ENCODE results near the gene ADAMTS17.

Gene ADAMTS17

DNA sequence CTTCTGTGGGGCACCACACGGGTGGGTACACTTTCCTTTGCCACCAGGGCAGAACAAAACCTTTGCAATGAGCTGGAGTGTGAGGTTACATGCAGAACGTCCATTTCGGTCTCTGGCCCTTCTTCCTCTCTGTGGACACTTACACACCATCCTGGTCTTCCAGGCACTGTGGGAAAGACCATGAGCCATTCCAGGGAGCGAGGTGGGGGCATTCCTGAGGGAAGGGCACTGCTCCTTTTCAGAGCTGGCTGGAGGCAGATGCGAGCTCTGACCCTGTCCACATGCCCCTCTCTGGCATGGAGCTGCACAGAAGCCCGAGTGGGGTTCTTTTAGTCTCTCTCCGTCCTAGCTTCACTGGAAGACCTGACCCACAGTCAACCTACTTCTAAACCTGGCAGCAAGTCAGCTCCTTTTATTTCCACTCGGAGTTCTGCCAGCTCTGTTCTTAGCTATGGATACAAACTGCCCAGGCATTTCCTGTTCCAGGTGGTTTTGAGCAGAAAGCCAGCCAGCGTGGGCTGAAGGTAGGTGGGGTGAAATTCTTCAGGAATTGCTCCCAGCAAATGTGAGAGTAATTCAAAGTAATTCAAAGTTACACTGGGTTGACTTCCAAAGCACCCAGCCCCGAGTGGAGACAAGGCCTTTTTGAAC is 281.4 kb downstream of the ADAMTS17 start:
- no peak for DNase-seq

DNA sequence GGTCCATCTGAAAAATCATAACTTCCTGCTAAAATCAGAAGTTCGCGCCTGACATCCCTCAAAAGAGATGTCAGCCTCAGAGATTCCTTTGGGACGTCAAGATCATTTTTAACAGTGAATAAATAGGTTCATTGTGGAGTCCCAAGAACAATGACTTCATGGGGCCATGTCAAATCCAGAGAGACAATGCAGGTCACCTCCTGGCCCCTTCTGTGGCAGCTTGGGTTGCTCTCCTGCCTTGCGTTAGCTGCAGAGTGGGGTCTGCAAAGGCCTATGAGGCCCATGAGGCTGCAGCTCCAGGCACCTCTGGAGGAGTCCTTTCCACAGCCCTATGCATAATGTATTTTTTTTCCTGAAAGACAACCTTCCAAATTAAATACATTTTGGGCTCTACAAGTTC is 282.3 kb downstream of the ADAMTS17 start:
- no peak for DNase-seq

DNA sequence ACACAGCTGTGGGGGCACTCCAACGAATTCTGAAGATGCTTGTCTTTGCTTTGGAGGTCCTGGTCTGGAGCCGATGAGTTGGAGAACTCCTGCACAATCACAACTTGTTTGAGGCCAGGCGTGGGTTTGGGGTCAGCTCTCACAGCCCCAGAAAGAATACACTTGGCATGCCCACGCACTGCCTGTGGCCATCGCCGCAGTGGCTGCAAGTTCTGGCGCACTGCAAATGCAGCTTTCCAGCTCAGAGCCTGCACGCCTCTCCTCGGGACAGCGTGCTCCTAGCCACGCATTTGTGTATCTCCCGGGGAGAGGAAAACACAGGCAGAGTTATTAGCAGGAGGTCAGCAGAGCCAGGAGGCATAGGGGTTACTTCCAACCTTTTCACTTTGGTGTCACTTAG is 282.7 kb downstream of the ADAMTS17 start:
- DNase-seq, result no peak

DNA sequence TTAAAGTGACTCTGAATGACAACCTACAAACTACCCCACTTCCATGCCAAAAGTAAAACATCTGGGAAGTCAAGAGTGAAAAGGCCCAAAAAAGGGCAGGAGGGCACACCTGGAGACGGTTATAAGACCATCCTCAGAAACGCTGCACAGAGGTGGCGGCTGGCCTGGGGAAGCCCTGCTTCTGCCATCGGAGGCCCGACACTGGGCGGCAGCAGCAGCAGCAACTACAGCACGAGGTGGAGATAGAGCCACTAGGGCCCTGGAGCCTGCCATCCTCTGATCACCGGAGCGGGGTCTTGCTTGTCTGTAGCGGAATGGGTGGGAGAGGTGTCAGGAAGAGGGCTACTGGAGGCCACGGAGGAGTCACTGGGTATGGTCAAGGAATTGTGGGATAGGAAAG is 283.3 kb downstream of the ADAMTS17 start:
- no peak for DNase-seq

DNA sequence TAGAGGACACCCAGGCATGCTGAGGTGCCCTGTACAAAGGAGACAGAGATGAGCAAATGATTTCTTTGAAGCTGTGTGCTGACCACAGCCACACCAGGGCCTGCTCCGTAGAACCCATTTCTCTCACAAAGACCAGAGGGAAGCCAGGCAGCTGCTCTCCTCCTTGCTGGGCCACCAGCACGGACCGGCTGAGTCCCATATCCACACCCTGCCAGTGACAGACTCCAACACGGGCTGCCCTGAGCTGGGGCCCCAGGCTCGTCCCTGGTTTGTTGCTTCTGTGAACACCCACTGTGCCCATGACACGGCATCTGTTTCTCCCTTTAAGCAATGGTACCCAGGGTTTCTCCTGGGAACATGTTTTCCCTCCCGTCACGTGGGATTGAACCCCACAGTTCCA is 284.5 kb downstream of the ADAMTS17 start:
- DNase-seq, result no peak

DNA sequence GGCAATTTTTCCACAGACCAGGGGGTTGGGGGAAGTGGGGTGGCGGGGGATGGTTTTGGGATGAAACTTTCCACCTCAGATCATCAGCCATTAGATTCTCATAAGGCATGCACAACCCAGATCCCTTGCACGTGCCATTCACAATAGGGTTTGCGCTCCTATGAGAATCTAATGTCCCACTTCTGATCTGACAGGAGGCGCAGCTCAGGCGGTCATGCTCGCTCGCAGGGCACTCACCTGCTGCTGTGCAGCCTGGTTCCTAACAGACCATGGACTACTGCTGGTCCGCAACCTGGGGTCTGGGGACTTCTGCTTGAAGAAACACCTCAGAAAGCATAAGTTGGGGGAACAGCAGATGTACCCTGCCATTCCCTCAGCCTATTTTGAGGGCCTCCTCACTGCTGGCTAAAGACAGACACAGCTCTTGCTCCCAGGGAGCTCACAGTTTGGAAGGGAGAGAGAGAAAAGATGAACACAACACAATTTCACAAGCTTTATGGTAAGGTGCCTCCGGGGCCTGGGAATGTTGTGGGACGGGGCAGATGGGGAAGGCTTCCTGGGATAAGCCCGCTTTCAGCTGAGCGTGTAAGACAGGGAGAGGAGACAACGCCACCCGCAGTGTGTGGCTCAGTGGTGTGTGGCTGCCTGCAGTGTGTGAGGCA is 285.2 kb downstream of the ADAMTS17 start:
- no peak for DNase-seq

DNA sequence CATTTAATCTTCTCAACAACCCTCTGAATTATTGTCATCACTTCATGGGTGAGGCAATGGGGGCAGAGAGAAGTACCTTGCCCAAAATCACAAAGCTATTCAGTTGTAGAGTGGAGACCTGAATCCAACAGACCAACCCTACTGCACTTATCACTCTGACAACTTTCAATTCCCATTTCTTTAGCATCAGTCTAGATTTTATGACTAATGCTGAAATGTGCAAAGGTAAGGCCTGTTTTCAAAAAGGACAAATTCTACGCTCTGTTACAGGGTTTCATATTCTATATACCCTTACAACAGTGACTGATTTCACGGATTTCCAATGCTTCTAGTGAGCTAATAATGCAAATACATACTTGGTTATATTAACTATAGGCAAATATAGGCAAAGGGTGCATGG is 286.0 kb downstream of the ADAMTS17 start:
- DNase-seq, result no peak

DNA sequence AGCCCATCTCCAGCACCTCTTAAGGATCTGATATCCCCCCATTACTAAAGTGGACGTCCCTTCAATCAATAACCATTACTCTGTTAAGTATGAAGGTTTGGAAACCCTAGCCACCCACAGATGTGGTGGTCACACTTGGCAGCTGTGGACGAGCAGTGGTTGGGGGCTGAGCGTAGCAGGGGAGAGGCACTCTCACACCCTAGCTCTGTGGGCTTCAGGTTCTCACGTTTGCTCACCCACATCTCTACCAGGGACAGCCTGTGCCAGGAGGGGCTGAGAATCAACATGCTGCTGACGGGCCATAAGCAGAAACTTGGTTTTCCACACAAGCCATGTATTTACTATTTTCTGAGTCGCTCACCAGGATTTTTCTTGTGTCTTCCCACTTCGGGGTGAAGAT is 287.2 kb downstream of the ADAMTS17 start:
- no peak for DNase-seq

DNA sequence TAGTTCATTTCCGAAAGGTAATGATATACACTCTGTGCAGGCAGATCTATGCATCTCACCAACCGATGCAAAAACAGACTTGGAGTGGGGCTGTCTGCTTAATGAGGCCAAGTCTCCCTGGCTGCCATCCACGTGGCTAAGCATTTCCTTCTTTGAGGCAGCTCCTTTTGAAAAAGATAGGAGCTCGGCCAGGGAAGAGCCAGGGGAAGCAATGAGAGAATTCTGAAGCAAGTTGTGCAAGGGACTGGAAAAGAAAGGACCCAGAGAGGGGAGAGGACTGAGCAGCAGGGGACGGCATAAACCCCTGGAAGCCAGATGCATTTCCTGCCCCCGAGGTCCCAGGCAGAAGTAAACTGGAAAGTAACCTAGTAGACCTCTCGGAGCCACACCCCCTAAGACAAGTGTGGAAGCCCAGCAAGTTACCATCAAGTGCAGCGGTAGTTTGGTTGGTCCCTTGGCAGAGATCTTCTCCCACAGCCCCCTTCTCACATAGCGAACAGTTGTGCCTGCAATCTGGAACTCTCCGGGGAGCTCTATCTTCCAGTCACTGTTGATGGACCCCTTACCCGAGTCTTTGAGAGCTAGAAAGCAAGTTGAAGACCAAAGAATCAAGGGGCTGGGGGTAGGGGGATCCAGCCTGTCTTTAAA is 288.2 kb downstream of the ADAMTS17 start:
- DNase-seq, result no peak

DNA sequence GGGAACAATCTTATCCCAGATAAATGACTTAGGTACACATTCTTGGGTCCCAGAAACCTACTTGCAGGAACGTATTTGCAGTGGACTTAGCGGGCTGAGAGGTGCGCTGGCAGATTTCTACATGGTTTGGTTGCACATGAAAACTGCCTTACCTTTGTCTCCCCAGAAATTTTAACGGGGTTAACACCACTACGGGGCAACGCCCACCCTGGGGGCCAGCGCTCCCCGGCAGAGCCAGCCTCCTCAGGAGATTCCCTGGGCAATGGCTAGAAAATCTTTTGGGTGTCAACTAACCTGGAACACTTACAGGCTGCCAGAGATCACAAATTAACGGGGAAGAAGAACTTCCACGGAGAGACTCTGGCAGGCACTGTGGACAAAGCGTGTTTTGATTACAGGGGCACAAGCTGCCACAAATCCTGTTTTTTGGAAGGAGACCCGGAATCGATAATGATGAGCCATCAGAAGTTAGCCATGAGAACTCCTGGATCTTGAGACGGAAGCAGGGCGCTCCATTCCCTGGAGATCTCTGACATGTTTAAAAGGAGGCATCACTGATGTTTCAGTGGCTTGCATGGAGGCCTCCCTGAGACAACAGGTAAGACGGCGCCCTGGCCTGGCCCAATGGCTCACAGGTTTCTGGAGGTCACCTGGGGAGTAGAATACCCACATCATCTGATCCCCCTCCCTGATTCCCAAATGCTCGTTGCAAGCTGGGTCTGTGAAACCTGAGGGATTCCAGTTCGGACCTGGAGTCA is 288.9 kb downstream of the ADAMTS17 start:
- no peak for DNase-seq

DNA sequence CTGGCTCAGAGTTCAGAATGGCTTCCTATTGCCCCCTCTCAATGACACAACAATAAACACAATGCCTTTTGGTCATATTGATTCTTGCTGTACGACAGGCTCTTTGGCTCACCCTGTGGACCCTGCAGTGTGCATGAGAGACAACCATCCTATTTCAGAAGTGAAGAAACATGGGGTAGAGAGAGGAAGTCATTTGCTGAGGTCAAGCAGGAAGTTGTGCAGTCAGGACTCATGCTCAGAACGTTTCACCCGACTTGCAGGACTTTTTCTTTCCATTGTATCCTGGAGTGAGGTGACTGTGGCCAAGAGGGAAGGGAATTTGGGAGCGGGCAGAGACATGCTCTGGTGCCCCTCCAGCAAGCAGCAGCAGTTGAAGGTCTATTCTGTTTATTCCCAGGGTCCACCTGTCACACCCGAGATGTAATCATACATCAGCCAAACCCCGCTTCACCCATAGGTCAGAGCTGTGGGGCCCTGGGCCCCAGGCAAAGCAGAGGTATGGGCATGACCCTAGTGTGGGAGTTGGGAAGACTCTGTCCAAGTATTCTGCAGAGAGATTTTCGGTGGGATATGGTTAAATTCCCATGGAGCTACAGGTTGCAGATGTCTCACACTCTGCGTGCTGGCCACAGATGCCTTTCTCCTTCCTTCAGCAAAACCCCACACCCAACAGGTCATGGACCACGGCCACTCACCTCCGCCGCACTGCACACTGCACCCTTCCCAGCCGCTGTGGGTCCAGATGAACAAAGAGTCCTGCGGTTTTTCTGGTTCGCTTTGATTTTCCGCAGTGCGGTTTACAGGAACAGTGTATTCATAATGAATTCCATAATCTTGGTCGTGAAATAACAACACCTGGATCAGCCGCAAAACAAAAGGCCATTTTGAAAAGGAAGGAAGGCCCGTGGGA is 290.6 kb downstream of the ADAMTS17 start:
- DNase-seq, result no peak

DNA sequence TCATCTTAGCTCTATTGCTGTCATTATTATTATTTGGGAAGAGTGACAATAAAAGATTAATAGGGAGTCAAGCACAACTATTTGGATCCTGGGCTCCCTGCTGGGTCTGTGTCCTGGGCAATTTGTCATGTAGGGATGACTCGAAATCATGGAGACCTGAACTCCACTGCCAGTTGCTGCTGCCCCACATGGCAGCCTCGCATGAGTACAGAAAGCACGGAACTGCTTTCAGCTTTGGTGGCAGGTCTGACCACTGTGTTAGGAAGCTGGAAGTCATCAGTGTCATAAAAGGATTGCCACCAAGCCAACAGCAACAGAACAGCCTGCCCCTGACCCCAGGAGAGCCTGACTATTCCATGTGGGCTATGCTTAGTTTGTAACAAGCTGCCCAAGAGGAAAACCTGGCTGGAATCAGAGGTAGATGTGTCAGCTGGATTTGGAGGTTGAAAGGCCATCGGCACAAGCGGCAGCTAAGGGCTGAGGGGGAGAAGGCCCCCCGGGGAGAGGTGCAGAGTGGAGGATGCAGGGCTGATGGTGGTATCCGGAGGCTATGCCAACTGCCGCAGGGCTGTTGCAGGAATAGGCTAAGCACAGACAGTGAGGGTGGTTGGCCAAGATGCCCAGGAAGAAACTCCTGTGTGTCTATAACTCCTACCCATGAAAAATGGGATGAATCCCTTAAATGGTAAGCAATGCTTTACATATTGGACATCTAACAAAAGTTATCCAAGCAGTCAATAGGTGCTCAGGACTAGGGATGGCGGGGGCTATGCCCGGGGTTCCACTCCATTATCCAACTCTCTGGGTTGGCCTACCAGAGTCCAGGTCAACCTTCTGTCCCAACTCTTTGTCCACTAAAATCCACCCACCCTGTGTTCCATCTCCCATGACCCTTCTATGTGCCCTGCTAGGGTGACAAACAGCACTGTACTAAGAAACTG is 291.6 kb downstream of the ADAMTS17 start:
- no peak for DNase-seq

DNA sequence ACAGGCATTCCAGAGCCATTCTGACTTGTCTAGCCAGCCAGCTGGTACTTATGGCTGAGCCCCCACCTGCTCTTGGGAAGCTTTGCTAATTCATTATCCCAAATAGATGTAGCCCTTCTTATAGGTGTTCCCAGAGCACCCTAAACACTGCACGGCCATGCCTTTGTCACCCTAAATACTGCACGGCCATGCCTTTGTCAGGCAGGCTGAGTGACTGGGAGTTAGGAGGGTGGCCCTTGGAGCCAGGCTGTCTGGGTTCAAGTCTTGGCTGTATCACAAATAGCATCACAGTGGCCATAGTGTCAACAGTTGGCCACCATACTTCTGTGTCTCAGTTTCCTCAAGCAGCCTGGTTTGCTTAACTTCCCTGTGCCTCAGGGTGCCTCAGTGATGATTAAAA is 292.3 kb downstream of the ADAMTS17 start:
- no peak for DNase-seq

DNA sequence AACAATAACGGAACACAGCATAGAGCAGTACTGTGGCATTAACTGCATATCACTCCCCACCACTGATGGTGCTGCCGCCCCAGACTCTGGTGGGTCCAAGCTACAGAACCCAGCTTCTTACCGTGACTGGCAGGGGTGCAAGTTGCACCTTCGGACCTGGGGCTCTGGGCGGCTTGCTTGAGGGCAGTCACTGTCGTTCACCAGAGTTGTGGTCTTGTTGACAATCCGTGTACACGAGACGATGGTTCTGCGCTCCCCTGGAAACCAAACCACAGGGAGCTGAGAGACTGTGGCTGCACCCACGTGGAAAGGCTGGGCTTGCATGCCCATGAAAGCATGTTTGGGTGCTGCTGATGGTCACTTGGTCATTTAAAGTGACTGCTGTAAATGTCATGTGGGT is 293.0 kb downstream of the ADAMTS17 start:
- no peak for DNase-seq

DNA sequence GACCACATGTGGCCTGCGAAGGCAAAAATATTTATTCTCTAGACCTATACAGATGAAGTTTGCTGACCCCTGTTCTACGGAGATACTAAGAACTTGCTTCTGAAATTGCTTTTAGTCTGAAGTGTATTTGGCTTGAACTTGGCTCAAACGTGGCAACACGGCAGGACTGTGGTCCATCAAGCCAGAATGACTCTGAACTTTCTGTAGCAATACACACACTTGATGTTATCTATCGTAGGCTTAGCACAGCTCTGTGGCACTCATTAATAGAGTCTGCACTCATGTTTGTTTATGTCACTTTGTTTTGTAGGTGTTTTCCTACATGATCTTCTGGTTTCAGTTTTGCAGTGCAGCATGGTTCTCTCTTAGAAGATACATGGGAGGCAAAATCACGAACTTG is 298.1 kb downstream of the ADAMTS17 start:
- no peak for DNase-seq

DNA sequence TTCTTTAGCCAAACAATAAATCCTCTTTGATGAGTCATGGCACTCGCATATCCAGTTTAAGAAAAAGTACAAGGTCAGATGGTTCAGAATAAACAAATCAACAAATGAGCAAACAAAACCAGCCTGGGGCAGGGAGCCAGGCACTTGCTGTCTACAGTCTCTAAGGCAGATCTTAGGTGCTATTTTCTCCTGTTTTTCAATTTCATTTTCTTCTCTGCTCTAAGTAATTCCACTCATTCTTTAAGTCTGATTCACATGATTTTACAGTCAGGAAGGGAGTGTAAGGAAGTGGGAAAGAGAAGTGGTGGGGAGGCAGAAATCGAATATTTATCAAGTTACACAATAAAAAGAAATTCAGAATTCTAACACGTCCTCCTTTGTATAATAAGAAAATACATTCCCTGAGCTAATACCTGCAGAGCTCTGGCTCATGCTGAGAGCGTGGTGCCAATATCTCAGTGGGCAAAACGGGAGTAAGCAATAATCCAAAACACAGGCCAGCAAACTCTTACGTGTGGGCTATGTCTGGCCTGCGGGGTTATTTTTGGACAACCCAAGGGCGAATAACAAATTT is 298.6 kb downstream of the ADAMTS17 start:
- no peak for DNase-seq

DNA sequence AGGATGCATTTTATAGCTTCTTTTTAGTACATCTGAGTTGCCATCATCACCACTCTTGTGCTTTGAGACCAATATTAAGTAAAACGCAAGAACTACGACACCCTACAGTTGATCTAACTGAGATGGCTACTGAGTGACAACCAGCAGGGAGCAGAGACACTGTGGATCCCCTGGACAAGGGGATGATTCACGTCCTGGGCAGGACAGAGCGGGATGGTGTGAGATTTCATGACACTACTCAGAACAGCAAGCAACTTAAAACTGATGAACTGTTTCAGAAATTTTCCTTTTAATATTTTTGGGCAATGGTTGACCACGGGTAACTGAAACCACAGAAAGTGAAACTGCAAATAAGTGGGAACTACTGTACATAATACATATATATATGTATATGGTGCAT is 299.2 kb downstream of the ADAMTS17 start:
- no peak for DNase-seq

DNA sequence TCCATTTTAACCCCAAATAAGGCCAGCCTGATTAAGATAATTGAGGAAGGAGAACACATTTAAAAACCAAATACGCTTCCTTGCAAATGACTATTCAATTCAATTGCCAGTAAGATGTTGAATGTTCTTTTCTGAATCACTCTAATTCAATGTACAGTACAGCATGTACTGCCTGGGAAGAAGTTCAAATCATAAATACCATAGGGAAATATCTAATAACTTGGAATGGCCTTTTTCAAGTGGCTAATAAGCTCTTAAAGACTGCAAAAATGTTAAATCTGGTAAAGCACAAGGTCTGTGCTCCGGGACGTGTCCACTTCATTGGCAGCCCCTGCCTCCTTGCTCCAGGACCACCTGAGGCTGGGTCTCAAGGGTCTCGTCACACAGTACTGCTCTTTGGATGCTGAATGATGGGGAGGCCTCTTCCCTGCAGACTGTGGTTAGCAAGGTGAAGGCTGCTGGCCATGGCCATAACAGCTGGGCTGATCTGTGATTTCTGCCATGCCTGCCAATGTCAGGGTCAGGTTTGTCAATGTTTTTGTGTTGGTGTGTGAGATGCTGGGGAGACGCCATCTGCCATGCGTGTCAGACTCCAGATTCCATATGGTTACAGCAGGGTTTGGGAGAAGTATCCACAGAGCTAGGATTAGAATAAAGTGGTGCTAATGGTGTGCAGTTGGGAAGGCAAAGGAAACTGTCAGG is 300.5 kb downstream of the ADAMTS17 start:
- peak; percentile 3 for DNase-seq

DNA sequence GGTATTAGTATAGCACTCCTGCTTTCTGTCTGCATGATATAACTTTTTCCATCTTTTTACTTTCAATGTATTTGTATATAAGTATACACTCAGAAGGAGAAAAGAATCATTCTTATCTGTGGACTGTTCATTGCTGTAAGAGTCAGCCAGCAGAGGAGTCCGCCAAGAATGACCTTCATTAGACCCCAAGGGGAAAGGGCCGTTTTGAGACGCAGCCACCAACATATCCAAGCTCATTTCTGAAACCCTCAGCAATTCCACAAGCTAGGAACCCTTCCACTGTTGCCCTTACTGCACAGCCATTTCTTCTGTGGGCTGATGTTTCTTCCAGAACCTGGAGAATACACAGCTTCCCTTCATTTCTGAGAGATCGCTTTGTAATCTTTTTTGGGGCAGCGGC is 301.8 kb downstream of the ADAMTS17 start:
- no peak for DNase-seq

DNA sequence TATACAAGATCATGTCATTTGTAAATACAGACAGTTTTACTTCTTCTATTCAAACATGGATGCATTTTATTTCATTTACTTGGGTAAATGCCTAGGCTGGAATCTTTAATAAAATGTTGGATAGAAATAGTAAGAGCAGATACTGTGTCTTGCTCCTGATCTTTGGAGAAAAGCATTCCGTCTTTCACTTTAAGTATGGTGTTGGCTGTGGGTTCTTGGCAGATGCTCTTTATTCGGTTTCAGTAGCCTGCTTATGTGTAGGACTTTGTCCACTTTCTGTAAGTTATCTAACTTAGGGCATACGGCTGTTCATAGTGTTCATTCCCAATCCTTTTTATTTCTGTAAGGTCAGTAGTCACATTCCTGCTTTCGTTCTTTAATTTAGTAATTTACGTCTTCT is 303.0 kb downstream of the ADAMTS17 start:
- DNase-seq, result no peak

DNA sequence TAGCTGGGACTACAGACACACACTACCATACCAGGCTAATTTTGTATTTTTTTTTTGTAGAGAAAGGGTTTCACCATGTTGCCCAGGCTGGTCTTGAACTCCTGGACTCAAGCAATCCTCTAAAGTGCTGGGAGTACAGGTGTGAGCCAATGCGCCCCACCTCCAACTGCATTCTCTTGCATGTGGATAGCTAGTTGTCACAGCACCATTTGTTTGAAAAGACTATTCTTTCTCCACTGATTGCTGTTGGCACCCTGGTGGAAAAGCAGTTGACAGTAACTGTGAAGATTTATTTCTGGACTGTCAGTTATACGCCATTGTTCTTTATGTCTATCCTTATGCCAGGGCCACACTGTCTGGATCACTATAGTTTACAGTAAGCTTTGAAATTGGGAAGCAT is 303.9 kb downstream of the ADAMTS17 start:
- DNase-seq, result no peak
